Left renal pelvis (tissue), 4 donors: ENCODE results near the gene MRPS18B. TPM values are rescaled to one million over a fixed set of nuclear protein-coding genes. Genes with fewer than 3 reads are reported as not detected.

ENCODE experiments used
- DNase-seq, 4 donors: peaks; one replicate each; pipeline ENCODE4 v3.0.0-alpha.2; 2013; ENCODE audit warnings: low read depth in 4 of 4, low spot score in 3 of 4
- polyA plus RNA-seq, 4 donors: library from polyadenylated mRNA; unstranded; fragments of 120-200 nt; gene quantifications; one replicate each; pipeline ENCODE4 v1.2.1, GENCODE V29; 2013; ENCODE audit not compliant: insufficient read length in 4 of 4

The MRPS18B gene
- polyA plus RNA-seq, 4 donors, result 35.3 to 63.8 (median 55.4) TPM

GRCh38 chr6:30601815-30602641 is 15.6 kb upstream of the MRPS18B start:
- no peak for DNase-seq

GRCh38 chr6:30603961-30604360 is 13.7 kb upstream of the MRPS18B start:
- DNase-seq, result no peak

- no peak for DNase-seq
These were observed 7.6 kb upstream of the MRPS18B start for GRCh38 chr6:30610065-30610464.

- no peak for DNase-seq
These were observed 6.3 kb upstream of the MRPS18B start for GRCh38 chr6:30611150-30611855.

GRCh38 chr6:30611856-30612194 is 5.8 kb upstream of the MRPS18B start:
- no peak for DNase-seq

- DNase-seq, result no peak
These were observed 5.4 kb upstream of the MRPS18B start for GRCh38 chr6:30612213-30612612.

- no peak for DNase-seq
These were observed 4.9 kb upstream of the MRPS18B start for GRCh38 chr6:30612687-30613248.

- DNase-seq, result no peak
These were observed 4.2 kb upstream of the MRPS18B start for GRCh38 chr6:30613251-30614043.

- no peak for DNase-seq
These were observed 3.4 kb upstream of the MRPS18B start for GRCh38 chr6:30614044-30614842.

GRCh38 chr6:30614843-30615218 is 2.8 kb upstream of the MRPS18B start:
- peak; percentile 93 to 97 (median 96) for DNase-seq

- no peak for DNase-seq
These were observed 2.3 kb upstream of the MRPS18B start for GRCh38 chr6:30615219-30615957.

GRCh38 chr6:30615958-30616810 is 1.5 kb upstream of the MRPS18B start:
- DNase-seq, result no peak

GRCh38 chr6:30616811-30617564 is 652 bp upstream of the MRPS18B start, which contains the start of gene PPP1R10:
Gene PPP1R10, minus strand, starts transcription at chr6:30617243. Its CDS starts 7,299 bp downstream, at chr6:30609944.
- DNase-seq, result peak; percentile 100

- no peak for DNase-seq
These were observed 694 bp downstream of the MRPS18B start for GRCh38 chr6:30618270-30618797.

- no peak for DNase-seq
These were observed 1.9 kb downstream of the MRPS18B start for GRCh38 chr6:30619561-30619960.

GRCh38 chr6:30625511-30625910 is 7.9 kb downstream of the MRPS18B start:
- no peak for DNase-seq
